GM21381 (cell line): Measurements from ENCODE around the gene ADAMTS7.
"Not testable (repeated sequence)": the region's sequence is repeated elsewhere in the genome, so short reads cannot be mapped to it uniquely, and the experiment has no call there.

ENCODE experiments used
- ATAC-seq: cut with Tn5 transposase; IDR thresholded peaks from one replicate; pipeline ENCODE4 v1.9.1; 2021; ENCODE audit warnings: mild to moderate bottlenecking, moderate library complexity; ENCODE audit not compliant: unreplicated experiment

ADAMTS7 gene

GRCh38 chr15:78830514-78831228 lies 19.4 kb upstream of the ADAMTS7 start:
- ATAC-seq = no peak

- no peak for ATAC-seq
These were observed 17.7 kb upstream of the ADAMTS7 start for GRCh38 chr15:78828920-78829319.

- ATAC-seq = no peak
These were observed 11.2 kb upstream of the ADAMTS7 start for GRCh38 chr15:78822514-78822913.

GRCh38 chr15:78811825-78812183 lies 540 bp upstream of the ADAMTS7 start:
- ATAC-seq = peak; percentile 14

GRCh38 chr15:78810362-78811123 lies 721 bp downstream of the ADAMTS7 start:
- ATAC-seq = no peak

- no peak for ATAC-seq
These were observed 1.3 kb downstream of the ADAMTS7 start for GRCh38 chr15:78810003-78810361.

- no peak for ATAC-seq
These were observed 2.7 kb downstream of the ADAMTS7 start for GRCh38 chr15:78808550-78808949.

- no peak for ATAC-seq
These were observed 3.9 kb downstream of the ADAMTS7 start for GRCh38 chr15:78807359-78807758.

- ATAC-seq = no peak
These were observed 6.9 kb downstream of the ADAMTS7 start for GRCh38 chr15:78804391-78804792.

- no peak for ATAC-seq
These were observed 10.5 kb downstream of the ADAMTS7 start for GRCh38 chr15:78800806-78801205.

- no peak for ATAC-seq
These were observed 11.1 kb downstream of the ADAMTS7 start for GRCh38 chr15:78800189-78800588.

GRCh38 chr15:78799102-78799501 lies 12.2 kb downstream of the ADAMTS7 start:
- ATAC-seq = not testable (repeated sequence)

- ATAC-seq = not testable (repeated sequence)
These were observed 12.9 kb downstream of the ADAMTS7 start for GRCh38 chr15:78798355-78798754.

GRCh38 chr15:78797951-78798350 lies 13.3 kb downstream of the ADAMTS7 start:
- no peak for ATAC-seq

- no peak for ATAC-seq
These were observed 14.8 kb downstream of the ADAMTS7 start for GRCh38 chr15:78796510-78796909.

GRCh38 chr15:78795043-78795442 lies 16.2 kb downstream of the ADAMTS7 start:
- no peak for ATAC-seq

- ATAC-seq = not testable (repeated sequence)
These were observed 16.8 kb downstream of the ADAMTS7 start for GRCh38 chr15:78794446-78794845.

GRCh38 chr15:78791357-78791756 lies 19.9 kb downstream of the ADAMTS7 start:
- ATAC-seq = no peak

- ATAC-seq = no peak
These were observed 21.2 kb downstream of the ADAMTS7 start for GRCh38 chr15:78790027-78790426.

- no peak for ATAC-seq
These were observed 21.6 kb downstream of the ADAMTS7 start for GRCh38 chr15:78789615-78790014.

- ATAC-seq = no peak
These were observed 23.1 kb downstream of the ADAMTS7 start for GRCh38 chr15:78788016-78788660.

- ATAC-seq = not testable (repeated sequence)
These were observed 28.9 kb downstream of the ADAMTS7 start for GRCh38 chr15:78782402-78782801.
